OCI-M2 (cell line): Measurements from ENCODE around the gene ZFP57.
"Not testable (repeated sequence)": the region's sequence is repeated elsewhere in the genome, so short reads cannot be mapped to it uniquely, and the experiment has no call there.

ENCODE experiments used
- DNase-seq: peaks from one replicate; lab custom pipeline; 2025; ENCODE audit not compliant: unreplicated experiment; lab: John Stamatoyannopoulos, UW

The ZFP57 gene

GRCh38 chr6:29696147-29697125 lies 15.5 kb upstream of the ZFP57 start:
- no peak for DNase-seq

DNA sequence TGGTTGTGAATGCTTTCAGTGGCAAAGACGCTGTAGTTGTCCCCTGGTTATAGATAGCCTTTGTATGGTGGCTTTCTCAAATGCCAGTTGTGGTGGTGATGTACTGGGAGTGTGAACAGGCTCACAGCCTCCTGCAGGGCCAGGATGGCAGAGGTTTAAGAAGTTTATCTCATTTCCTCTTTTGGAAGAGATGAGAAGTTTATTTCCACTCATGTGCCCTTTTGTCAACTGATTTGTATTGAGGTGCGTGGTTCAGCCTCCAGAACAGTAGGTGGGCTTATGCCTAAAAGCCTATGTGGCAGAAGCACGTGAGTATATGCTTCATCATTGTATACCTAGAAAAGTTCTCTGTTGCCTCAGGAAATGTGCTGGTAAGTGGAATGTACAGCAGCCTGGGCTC lies 13.7 kb upstream of the ZFP57 start:
- DNase-seq: no peak

DNA sequence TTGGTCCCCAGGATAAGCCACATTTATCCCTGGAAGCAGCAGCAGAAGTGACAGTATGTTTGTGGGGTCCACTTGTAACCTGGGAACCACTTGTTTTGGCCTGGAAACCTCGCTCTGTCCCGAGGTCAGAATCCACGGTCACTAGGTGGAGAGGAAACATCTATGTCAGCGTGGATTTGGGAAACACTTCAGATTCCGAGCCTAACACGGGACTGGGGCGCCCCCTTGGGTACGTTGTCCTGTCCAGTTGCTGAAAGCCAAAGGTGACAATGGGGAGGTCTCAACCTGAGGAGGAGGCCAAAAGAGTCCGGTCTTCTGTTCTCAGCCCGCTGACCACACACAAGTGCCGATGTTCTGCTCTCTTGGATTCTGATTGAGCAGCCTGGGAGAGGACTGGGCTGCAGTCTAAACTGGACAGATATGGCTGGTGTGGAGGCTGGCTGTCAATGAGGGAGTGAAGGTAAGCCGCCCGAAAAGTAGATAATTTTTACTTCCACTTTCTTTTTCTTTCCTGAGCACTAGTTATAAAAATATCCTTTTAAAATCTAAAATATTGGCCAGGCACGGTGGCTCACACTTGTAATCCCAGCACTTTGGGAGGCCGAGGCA lies 4.9 kb upstream of the ZFP57 start:
- no peak for DNase-seq

DNA sequence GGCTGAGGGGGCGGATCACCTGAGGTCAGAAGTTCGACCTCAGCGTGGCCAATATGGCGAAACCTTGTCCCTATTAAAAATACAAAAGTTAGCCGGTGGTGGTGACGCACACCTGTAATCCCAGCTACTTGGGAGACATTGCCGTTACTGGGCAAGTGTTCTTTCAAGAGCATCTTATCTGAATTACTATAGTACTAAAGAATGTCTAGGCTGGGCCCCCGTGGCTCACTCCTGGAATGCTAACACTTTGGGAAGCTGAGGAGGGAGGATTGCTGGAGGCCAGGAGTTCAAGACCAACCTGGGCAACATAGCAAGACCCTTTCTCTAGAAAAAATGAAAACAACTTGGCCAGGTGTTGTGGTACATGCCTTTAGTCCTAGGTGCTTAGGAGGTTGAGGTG lies 859 bp upstream of the ZFP57 start:
- DNase-seq: no peak

- DNase-seq: no peak
Measured at GRCh38 chr6:29680416-29680815, 536 bp downstream of the ZFP57 start.

DNA sequence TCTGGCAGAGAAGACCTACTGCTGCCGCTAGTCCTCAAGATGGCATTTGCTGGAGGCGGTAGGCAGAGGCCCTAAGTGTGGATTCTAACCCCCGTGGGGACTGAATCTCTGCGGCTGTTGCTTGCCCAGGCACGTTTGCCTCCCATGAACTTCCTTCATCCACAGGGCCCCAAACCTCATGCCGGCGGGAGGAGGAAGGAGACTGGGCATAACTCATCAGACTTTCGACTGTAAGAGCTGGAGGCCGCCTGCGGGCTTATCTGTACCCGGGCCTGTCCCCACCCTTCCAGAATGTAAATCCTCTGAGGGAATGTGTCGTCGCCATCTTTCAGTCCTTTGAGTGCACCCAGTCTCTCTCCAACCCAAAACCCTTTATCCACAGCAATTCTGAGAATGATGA lies 990 bp downstream of the ZFP57 start:
- DNase-seq: no peak

DNA sequence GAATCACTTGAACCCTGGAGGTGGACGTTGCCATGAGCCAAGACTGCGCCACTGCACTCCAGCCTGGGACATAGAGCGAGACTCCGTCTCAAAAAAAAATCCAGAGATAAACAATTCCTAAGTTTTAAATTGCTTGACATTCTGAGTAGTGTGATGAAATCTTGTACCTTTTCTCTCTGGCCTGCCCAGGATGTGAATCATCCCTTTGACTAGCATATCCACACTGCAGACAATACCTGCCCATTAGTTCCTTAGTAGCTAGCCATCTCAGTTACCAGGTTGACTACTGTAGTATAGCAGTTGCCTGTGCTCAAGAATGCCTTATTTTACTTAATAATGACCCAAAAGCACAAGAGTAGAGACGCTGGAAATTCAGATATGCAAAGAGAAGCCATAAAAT lies 2.8 kb downstream of the ZFP57 start:
- no peak for DNase-seq

GRCh38 chr6:29676981-29677601 lies 3.9 kb downstream of the ZFP57 start:
- DNase-seq: no peak

- no peak for DNase-seq
Measured at GRCh38 chr6:29675561-29675960, 5.4 kb downstream of the ZFP57 start.

GRCh38 chr6:29674008-29674407 lies 6.9 kb downstream of the ZFP57 start:
- no peak for DNase-seq

- DNase-seq: no peak
Measured at GRCh38 chr6:29673161-29673560, 7.8 kb downstream of the ZFP57 start.

GRCh38 chr6:29672116-29672515 lies 8.8 kb downstream of the ZFP57 start:
- DNase-seq: not testable (repeated sequence)

DNA sequence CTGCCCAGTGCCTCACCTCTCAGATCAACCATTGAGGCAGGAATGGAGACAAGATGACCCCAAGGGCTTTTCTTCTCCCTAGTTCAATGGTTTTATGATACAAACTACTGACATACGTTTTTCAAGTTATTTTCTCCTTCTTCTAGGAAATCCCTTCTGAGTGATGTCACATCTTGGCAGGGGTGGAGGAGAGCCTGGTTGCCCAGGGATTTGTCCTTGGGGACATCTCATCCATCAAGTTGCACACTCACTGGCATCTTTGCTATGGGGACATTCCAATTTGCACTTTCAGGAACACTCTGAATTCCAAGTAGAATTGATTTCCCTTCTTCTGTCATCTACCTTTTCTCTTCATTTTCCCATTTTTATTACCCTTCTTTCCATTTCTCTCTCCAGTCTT lies 9.9 kb downstream of the ZFP57 start:
- DNase-seq: no peak

- no peak for DNase-seq
Measured at GRCh38 chr6:29667158-29667557, 13.8 kb downstream of the ZFP57 start.

- DNase-seq: no peak
Measured at GRCh38 chr6:29666826-29667130, 14.2 kb downstream of the ZFP57 start.

GRCh38 chr6:29665942-29666825 lies 14.8 kb downstream of the ZFP57 start:
- no peak for DNase-seq

DNA sequence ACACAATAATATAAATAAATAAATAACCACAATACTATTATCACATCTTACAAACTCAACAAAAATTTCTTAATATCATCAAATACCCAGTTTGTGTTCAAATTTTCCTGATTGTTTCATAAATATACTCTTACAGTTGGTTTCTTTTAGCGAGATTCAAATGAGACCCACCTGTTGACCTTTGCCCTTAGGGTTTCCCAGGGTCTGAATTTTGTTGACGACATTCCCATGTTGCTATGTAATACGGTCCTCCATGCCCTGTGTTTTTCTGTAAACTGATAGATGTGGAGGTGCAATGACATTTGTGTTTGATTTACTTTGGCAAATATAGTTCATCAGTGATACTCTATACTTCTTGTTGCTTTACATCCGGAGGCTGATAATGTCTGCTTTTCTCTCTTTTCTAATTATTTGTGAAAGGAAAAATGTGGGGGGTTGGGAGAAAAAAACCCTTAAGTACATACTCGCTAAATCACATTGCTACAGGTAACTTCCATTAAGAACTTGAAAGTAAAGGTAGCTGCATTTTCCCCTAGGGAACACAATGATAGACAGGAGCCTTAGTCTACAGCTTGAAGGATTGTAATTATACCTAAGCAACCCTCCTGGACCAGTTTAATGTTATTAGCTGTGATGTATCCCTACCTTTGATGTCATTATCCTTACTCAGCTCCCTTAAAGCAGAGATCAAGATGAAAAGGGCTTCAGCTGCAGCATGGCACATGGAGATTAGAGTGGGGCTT lies 17.5 kb downstream of the ZFP57 start:
- DNase-seq: no peak

DNA sequence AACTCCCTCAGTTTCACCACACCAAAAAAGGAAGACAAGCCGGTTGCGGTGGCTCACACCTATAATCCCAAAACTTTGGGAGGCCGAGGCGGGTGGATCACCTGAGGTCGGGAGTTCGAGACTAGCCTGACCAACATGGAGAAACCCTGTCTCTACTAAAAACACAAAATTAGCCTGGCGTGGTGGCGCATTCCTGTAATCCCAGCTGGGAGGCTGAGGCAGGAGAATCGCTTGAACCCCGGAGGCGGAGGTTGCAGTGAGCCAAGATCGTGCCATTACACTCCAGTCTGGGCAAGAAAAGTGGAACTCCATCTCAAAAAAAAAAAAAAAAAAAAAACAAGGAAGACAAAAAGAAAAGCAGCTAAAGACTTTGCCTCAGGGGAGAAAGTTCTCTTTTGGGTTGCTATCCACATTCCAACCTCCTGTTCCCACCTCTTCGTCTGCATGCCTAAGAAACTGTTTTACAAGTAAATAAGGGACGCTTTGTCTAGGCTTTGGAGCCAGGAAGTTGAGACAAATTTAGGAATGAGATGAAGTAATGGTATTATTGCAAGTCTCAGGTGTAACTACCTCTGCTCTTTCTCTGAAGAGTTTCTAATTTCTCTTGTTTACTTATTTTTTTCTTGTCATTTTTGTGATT lies 19.3 kb downstream of the ZFP57 start:
- DNase-seq: not testable (repeated sequence)

- no peak for DNase-seq
Measured at GRCh38 chr6:29661071-29661470, 19.9 kb downstream of the ZFP57 start.

- DNase-seq: no peak
Measured at GRCh38 chr6:29656798-29657197, 24.2 kb downstream of the ZFP57 start, which contains the start of gene MOG. Gene MOG (plus strand): TSS chr6:29657092. CDS start chr6:29657210, 118 bp downstream.
